Measurements from ENCODE around the gene MPDZ.

The MPDZ gene

GRCh38 chr9:13279284-13280141, at the start of gene MPDZ:
Gene MPDZ, minus strand, starts transcription at chr9:13279692. Its CDS starts 29,377 bp downstream, at chr9:13250315.
- peak; percentile 54 for DNase-seq

- no peak for DNase-seq
Measured at GRCh38 chr9:13324988-13325387, 45.5 kb upstream of the MPDZ start.

GRCh38 chr9:13322828-13323550, 43.5 kb upstream of the MPDZ start:
- DNase-seq: no peak

GRCh38 chr9:13318027-13318426, 38.5 kb upstream of the MPDZ start:
- DNase-seq: no peak

- no peak for DNase-seq
Measured at GRCh38 chr9:13296972-13297371, 17.5 kb upstream of the MPDZ start.

GRCh38 chr9:13295556-13295955, 16.1 kb upstream of the MPDZ start:
- no peak for DNase-seq

GRCh38 chr9:13292782-13293181, 13.3 kb upstream of the MPDZ start:
- no peak for DNase-seq

GRCh38 chr9:13292158-13292557, 12.7 kb upstream of the MPDZ start:
- no peak for DNase-seq

- no peak for DNase-seq
Measured at GRCh38 chr9:13291718-13292117, 12.2 kb upstream of the MPDZ start.

GRCh38 chr9:13284011-13284410, 4.5 kb upstream of the MPDZ start:
- DNase-seq: no peak

- no peak for DNase-seq
Measured at GRCh38 chr9:13282998-13283397, 3.5 kb upstream of the MPDZ start.

- DNase-seq: no peak
Measured at GRCh38 chr9:13281356-13282016, 2.0 kb upstream of the MPDZ start.

GRCh38 chr9:13278368-13279246, 885 bp downstream of the MPDZ start:
- no peak for DNase-seq

- DNase-seq: no peak
Measured at GRCh38 chr9:13278023-13278367, 1.5 kb downstream of the MPDZ start.

- DNase-seq: no peak
Measured at GRCh38 chr9:13274886-13275641, 4.4 kb downstream of the MPDZ start.

- DNase-seq: no peak
Measured at GRCh38 chr9:13270734-13271133, 8.8 kb downstream of the MPDZ start.

GRCh38 chr9:13269589-13270452, 9.7 kb downstream of the MPDZ start:
- DNase-seq: no peak

- DNase-seq: no peak
Measured at GRCh38 chr9:13268469-13268868, 11.0 kb downstream of the MPDZ start.

- no peak for DNase-seq
Measured at GRCh38 chr9:13267743-13268142, 11.7 kb downstream of the MPDZ start.

- DNase-seq: no peak
Measured at GRCh38 chr9:13266167-13266566, 13.3 kb downstream of the MPDZ start.

GRCh38 chr9:13264788-13265187, 14.7 kb downstream of the MPDZ start:
- DNase-seq: no peak

Measured in DMS153 (cell line).